ENCODE data around the gene DMPK. TPM values are rescaled to one million over a fixed set of nuclear protein-coding genes. Genes with fewer than 3 reads are reported as not detected.

The DMPK gene
- total and polyA plus RNA-seq, 9 of the 15 experiments (the other 6 are each of a cell fraction or from before 2014, with no cell fraction given): 0.24 to 31.3 (median 7.3) TPM

GRCh38 chr19:45779231-45780145 lies 2.8 kb downstream of the DMPK start (continued):
- no peak for TF ChIP-seq AFF4 (CRISPR knock-in tag; IDR thresholded peaks at IDR 0.05)
- peak; percentile 86; the same call in 1 of the 2 replicates for TF ChIP-seq E2F1 (CRISPR knock-in tag; IDR thresholded peaks at IDR 0.05)
- no peak for TF ChIP-seq MBD1 (CRISPR knock-in tag; IDR thresholded peaks at IDR 0.05)
- no peak for TF ChIP-seq ZNF696 (CRISPR knock-in tag; conservative IDR thresholded peaks at IDR 0.05)
- TF ChIP-seq ZNF79 (CRISPR knock-in tag; IDR thresholded peaks at IDR 0.05; ENCODE audit: low read depth): no peak
- TF ChIP-seq HDAC2 (IDR thresholded peaks at IDR 0.05): peak; percentile 81
- no peak for TF ChIP-seq MEF2A (IDR thresholded peaks at IDR 0.05; ENCODE audit: control insufficient read depth, low read depth, low read length)
- no peak for TF ChIP-seq EP400 (IDR thresholded peaks at IDR 0.05)
- no peak for TF ChIP-seq FOXK1 (CRISPR knock-in tag; IDR thresholded peaks at IDR 0.05; ENCODE audit: borderline replicate concordance)
- no peak for TF ChIP-seq MAFF (IDR thresholded peaks at IDR 0.05; ENCODE audit: low read length)
- TF ChIP-seq FOXJ3 (CRISPR knock-in tag; IDR thresholded peaks at IDR 0.05): no peak
- TF ChIP-seq ZBTB11 (CRISPR knock-in tag; IDR thresholded peaks at IDR 0.05): no peak
- no peak; the same call in 1 of the 2 replicates for TF ChIP-seq CHD2 (IDR thresholded peaks at IDR 0.05; ENCODE audit: low read depth, low read length)

Measured in K562 (cell line).